EH (cell line): ENCODE data around the gene TMEM91.
A peak's percentile ranks its signal among the peaks of the same experiment; 100 is the strongest.
"Not testable (repeated sequence)": the region's sequence is repeated elsewhere in the genome, so short reads cannot be mapped to it uniquely, and the experiment has no call there.

Source experiments
- DNase-seq: peaks from one replicate; pipeline ENCODE4 v3.0.0-alpha.2; 2015; ENCODE audit warnings: low read depth

TMEM91 gene

GRCh38 chr19:41376241-41376997 lies at the start of gene TMEM91:
Gene TMEM91, plus strand, starts transcription at chr19:41376533. Its CDS starts 1,777 bp downstream, at chr19:41378310.
- DNase-seq: no peak

DNA sequence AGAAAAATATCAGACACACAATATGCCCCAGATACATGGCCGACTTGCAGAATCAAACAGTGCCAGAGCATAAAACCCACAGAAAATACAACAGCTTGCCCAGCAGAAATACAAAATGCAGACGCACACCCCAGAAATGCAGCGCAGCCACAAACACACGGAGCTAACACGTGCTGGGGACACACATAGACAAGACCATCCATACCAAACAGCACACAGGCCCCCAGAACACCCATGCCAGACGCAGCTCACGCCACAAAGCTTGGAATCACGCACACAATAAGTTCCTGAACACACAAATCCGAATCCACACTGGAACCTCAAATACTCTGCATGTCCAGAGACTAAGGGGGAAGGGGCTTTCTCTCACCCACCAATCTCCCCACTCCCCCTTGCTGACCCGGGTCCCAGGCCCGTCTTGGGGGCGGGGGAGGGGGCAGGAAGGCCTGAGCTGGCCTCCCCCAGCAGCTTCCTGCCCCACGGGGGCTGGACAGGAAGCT lies 49.2 kb upstream of the TMEM91 start:
- peak; percentile 18 for DNase-seq

GRCh38 chr19:41327576-41328156 lies 48.7 kb upstream of the TMEM91 start:
- DNase-seq: peak; percentile 35

DNA sequence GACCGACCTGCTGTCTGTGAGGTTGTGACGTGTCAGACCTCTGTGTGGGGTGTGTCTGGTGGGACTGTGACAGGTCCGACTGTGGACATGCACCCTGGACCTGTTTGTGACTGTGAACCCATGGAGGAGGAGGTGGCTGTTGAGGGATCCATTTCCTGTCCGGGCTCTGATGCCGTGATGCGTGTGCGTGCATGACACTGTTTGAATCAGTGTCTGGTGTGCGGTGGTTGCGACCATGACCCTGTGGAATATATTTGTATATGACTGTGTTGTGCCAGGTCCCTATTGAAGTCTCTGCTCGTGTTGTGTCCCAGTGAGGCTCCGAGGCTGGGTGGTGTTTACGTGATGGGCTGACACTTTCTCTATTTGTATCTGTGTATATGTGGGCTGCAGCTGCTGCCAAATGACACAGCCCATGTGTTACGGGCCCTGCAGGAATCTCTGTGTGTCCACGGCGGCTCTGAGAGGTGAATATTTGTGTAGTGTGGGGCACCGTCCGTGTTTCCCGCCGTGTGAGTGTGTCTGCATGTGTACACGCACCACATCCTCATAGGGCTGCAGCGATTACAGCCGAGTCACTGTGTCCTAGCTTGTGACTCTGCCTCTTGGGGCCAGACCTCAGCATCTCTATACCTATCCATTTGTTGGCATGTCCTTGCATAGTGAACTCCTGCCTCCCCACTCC lies 48.0 kb upstream of the TMEM91 start:
- peak; percentile 33 for DNase-seq

DNA sequence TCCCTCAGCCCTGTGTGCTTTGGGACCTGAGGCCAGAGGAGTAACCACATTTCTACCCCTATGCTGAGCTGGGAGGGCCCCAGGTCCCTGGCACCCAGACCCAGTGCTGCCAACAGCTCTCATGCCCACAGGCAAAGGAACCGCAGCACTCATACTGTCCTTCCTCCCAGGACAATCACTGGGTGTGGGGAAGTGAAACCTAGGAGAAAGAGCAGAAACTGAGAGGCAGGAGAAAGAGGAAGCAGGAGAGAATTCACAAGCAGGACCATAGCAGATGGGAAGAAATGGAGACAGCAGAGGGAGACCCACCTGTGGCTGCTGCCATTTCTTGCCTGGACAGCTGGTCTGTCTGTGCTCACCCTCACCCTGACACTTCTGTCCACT lies 47.5 kb upstream of the TMEM91 start:
- no peak for DNase-seq

GRCh38 chr19:41330481-41330880 lies 45.9 kb upstream of the TMEM91 start:
- DNase-seq: no peak

DNA sequence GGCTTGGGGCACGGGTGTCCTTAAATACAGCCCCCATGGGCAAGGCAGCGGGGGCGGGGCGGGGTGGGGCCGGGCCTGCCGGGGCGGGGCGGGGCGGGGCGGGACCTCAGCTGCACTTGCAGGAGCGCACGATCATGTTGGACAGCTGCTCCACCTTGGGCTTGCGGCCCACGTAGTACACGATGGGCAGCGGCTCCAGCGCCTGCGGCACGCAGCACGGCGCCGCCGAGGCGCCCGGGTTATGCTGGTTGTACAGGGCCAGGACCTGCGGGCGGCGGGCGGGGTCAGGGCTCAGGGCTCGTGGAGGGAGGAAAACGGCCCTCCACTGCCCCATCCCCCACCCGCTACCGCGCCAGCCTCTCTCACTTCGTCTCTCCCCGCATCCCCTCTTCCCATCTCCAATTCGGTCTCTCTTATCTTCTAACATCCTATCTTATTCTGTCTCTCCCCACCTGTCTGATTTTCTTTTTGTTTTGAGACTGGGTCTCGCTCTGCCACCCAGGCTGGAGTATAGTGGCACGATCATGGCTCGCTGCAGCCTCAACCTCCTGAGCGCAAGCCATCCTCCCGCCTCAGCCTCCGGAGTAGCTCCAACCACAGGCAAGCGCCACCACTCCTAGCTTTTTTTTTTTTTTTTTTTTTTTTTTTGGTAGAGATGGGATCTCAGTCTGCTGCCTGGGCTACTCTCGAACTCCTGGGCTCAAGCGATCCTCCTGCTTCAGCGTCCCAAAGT lies 45.2 kb upstream of the TMEM91 start:
- no peak for DNase-seq

- no peak for DNase-seq
Measured at GRCh38 chr19:41332000-41332399, 44.3 kb upstream of the TMEM91 start.

DNA sequence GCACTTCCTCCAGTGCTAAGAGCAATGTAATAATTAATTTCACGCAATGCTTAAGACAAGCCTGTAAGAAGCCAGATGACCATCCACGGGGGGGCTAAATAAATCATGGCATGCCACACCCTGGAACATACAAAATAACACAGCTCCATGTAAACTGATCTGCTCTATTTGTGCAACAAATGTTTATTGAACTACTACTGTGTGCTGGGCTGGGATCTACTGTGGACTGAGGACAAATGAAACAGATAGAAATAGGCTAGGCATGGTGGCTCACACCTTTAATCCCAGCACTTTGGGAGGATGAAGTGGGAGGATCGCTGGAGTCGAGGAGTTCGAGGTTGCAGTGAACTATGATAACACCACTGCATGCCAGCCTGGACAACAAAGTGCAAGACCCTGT lies 43.9 kb upstream of the TMEM91 start:
- DNase-seq: no peak

DNA sequence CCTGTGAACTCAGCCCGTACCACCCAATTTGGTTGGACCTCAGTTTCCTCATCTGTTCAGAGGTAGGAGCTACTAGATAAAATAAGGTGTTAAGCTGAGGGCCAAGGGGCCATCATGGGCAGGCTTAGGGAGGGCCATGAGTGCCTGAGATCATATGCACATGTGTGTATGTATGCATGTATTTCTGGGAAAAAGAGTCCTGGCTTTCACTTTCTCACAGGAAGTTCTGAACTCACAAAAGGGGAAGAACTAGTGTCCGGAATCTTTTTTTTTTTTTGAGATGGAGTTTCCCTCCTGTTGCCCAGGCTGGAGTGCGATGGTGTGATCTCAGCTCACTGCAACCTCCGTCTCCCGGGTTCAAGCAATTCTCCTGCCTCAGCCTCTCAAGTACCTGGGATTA lies 41.5 kb upstream of the TMEM91 start:
- no peak for DNase-seq

GRCh38 chr19:41335467-41335866 lies 40.9 kb upstream of the TMEM91 start:
- no peak for DNase-seq

- DNase-seq: peak; percentile 93
Measured at GRCh38 chr19:41339936-41340335, 36.4 kb upstream of the TMEM91 start.

GRCh38 chr19:41341669-41342490 lies 34.5 kb upstream of the TMEM91 start:
- DNase-seq: no peak

DNA sequence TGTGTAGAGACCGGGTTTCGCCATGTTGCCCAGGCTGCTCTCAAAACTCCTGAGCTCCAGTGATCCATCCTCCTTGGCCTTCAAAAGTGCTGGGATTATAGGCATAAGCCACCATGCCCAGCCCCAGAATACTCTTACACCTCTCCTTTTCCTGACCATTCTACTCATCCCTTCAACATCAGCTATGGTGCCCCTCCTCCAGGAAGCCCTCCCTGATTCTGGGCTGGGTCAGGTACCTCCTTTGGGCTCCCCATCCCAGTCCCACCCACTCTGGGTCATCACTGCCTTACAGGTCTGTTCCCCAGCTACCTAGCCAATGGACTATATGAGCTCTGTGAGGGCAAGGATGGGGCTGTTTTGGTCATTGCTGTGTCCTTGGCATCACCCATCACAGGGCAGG lies 32.2 kb upstream of the TMEM91 start:
- no peak for DNase-seq

DNA sequence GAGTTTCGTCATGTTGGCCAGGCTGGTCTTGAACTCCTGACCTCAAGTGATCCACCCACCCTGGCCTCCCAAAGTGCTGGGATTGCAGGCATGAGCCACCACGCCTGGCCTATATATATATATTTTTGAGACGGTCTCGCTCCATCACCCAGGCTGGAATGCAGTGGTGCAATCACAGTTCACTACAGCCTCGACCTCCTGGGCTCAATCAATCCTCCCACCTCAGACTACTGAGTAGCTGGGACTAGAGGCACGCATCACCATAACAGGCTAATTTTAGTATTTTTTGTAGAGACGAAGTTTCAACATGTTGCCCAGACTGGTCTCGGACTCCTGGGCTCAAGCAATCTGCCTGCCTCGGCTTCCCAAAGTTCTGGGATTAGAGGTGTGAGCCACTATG lies 29.4 kb upstream of the TMEM91 start:
- not testable (repeated sequence) for DNase-seq

DNA sequence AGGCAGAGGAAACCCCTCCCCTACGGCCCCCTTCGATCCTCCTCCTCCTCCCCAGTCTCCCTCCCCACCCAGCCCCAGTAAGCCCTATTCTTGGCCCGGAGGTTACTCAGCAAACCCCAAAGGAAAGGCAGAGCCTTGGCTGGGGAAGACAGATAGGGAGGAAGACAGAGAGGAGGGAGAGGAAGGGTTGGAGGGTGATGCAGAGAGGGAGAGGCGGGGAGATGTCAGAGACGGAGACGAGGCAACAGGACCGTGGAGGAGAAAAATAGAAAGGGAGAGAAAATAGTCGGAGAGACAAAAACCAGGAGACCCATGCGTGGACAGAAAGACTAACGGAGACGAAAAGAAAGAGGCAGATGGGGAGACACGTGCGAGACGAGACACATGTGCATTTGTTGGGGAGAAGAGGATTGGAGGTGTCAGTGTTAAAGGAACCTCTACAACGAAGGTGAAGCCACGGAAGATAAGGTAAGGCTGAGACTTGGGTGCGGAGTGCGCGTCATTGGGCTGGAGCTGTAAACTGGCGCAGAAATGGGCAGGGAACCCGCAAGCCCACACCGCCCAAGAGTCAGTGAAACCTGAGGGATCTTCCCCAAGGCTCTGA lies 25.5 kb upstream of the TMEM91 start:
- peak; percentile 53 for DNase-seq

DNA sequence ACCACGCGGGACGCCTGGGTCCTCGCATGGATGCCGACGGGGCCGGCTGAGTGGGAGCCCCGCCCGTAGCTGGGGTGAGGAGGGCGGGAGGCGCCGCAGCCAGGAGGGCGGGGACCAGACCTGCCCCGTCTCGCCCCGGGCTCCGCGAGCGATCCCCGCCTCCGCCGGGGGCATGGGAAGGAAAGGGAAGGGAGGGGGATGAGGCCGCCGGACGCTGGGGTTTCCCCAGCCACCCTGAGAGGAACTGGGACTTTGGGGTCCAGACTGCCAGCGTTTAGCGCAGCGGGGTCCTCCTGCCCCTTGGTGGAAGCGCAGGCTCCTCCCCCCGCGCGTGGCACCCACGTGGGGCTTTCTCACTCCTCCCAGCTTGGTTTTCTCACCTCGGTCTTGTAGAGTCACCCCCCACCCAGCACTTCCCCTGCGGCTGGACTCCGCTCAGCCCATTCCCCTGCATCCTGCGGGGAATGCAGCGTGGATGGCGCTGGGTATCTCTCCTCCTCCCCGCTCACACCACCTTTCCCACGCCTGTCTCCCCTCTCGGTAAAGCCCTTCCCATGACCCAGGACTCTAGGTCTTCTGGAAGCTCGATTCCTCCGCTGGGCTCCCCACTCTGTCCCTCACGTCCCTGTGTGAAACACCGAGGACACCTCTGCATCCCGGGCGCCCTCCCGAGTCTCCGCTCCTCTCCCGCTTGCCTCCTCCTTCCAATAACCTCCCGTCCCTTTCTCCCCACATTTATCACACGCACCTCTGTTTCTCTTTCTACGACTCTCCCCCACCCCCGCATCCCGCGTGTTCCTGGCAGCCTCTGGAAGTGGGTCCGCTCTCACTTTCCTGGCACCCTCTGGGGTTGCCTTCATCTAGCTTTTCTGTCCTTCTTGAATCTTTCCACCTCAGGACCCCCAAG lies 24.7 kb upstream of the TMEM91 start:
- DNase-seq: peak; percentile 64

- DNase-seq: no peak
Measured at GRCh38 chr19:41352279-41352608, 24.1 kb upstream of the TMEM91 start.

GRCh38 chr19:41352609-41353465 lies 23.5 kb upstream of the TMEM91 start:
- peak; percentile 64 for DNase-seq
